GM21723 (cell line): ENCODE measurements around the gene AHCYL2.
"Not testable (repeated sequence)": the region's sequence is repeated elsewhere in the genome, so short reads cannot be mapped to it uniquely, and the experiment has no call there.

ENCODE experiments used
- ATAC-seq: cut with Tn5 transposase; IDR thresholded peaks from one replicate; pipeline ENCODE4 v1.9.1; 2021; ENCODE audit warnings: mild to moderate bottlenecking, moderate library complexity; ENCODE audit not compliant: unreplicated experiment

Gene AHCYL2

GRCh38 chr7:129343099-129343700 is 118.4 kb downstream of the AHCYL2 start:
- ATAC-seq, result no peak

GRCh38 chr7:129347330-129347729 is 122.5 kb downstream of the AHCYL2 start:
- no peak for ATAC-seq

GRCh38 chr7:129348023-129348740 is 123.4 kb downstream of the AHCYL2 start:
- no peak for ATAC-seq

- ATAC-seq, result no peak
These were observed 126.5 kb downstream of the AHCYL2 start for GRCh38 chr7:129351320-129351719.

- ATAC-seq, result not testable (repeated sequence)
These were observed 128.3 kb downstream of the AHCYL2 start for GRCh38 chr7:129353104-129353503.

- no peak for ATAC-seq
These were observed 129.8 kb downstream of the AHCYL2 start for GRCh38 chr7:129354428-129355157.

GRCh38 chr7:129356176-129356575 is 131.3 kb downstream of the AHCYL2 start:
- ATAC-seq, result peak; percentile 51

- ATAC-seq, result no peak
These were observed 134.3 kb downstream of the AHCYL2 start for GRCh38 chr7:129359176-129359575.

- ATAC-seq, result no peak
These were observed 134.8 kb downstream of the AHCYL2 start for GRCh38 chr7:129359638-129360037.

- ATAC-seq, result no peak
These were observed 136.9 kb downstream of the AHCYL2 start for GRCh38 chr7:129361771-129362170.

GRCh38 chr7:129362496-129362895 is 137.7 kb downstream of the AHCYL2 start:
- no peak for ATAC-seq

GRCh38 chr7:129367349-129367699 is 142.5 kb downstream of the AHCYL2 start:
- peak; percentile 11 for ATAC-seq

- peak; percentile 70 for ATAC-seq
These were observed 143.0 kb downstream of the AHCYL2 start for GRCh38 chr7:129367700-129368388.

GRCh38 chr7:129368389-129368986 is 143.7 kb downstream of the AHCYL2 start:
- ATAC-seq, result peak; percentile 48

- not testable (repeated sequence) for ATAC-seq
These were observed 144.6 kb downstream of the AHCYL2 start for GRCh38 chr7:129369447-129369846.

- no peak for ATAC-seq
These were observed 146.0 kb downstream of the AHCYL2 start for GRCh38 chr7:129370812-129371211.

- ATAC-seq, result no peak
These were observed 146.7 kb downstream of the AHCYL2 start for GRCh38 chr7:129371487-129371886.

GRCh38 chr7:129373651-129374428 is 149.0 kb downstream of the AHCYL2 start:
- ATAC-seq, result no peak

- no peak for ATAC-seq
These were observed 150.5 kb downstream of the AHCYL2 start for GRCh38 chr7:129375141-129375938.
